ENCODE data around the gene DTNBP1. TPM values are rescaled to one million over a fixed set of nuclear protein-coding genes. Genes with fewer than 3 reads are reported as not detected.
A peak's percentile ranks its signal among the peaks of the same experiment; 100 is the strongest.

DTNBP1 gene
- total and polyA plus RNA-seq, 2 donors (not counting 3 experiments of a cell fraction or from before 2014, with no cell fraction given) = 24.3 to 28.9 TPM

DNA sequence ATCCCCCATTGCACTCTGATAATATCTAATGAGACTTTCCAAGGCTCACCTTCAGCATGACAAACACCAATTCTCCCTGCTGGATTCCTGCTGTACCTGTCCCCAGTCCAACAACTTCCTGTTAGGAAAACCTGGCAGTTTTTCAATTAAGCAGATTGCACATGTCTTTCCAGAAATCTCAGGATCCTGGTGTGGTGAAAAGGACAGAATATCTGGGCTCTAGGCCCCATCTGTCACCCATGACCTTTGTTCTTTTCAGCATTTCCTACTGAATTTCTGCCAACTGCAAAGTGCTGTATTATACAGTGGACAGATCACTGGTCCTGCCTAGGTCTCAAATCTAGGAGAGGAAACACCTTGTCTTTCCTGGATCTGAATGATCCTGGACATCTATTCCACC, 27.7 kb upstream of the DTNBP1 start:
- H3K4me3 ChIP-seq (replicated peaks in 1 of 3; ENCODE audit: insufficient read depth in 1 of 3, low read depth in 1 of 3, low read length in 3 of 3) = no peak overlapping the region
- no peak overlapping the region for H3K9ac ChIP-seq (replicated peaks; ENCODE audit: extremely low read depth, insufficient read depth, low read length)
- intact Hi-C loops (cut with micrococcal nuclease) = loop anchor here (5.0 kb wide), 1 partner anchor 182 kb away; no protein-coding TSS in a partner anchor
- H4K20me1 ChIP-seq (replicated peaks; ENCODE audit: control insufficient read depth, extremely low read depth, insufficient read depth, low read length) = no peaks in the 10 kb centered on the region
- H3K27me3 ChIP-seq (ENCODE audit: control insufficient read depth in 2 of 2, insufficient read depth in 2 of 2, low read length in 2 of 2) = peaks cover under 1 to 2% of the 10 kb centered on the region in 2 experiments
- peaks cover 3% of the 10 kb centered on the region for H3K4me1 ChIP-seq (ENCODE audit: control insufficient read depth, extremely low read depth, insufficient read depth, low read length)
- dilution Hi-C loops (cut with MboI; ENCODE audit: extremely low pct_ligation_motif_present, low sequenced_read_pairs) = no loop called here
- no peaks in the 10 kb centered on the region for H3K79me2 ChIP-seq (ENCODE audit: control insufficient read depth, insufficient read depth, low read length)
- no peaks in the 10 kb centered on the region for H3K9me1 ChIP-seq (replicated peaks; ENCODE audit: control insufficient read depth, extremely low read depth, insufficient read depth, low read length)
- no peaks in the 10 kb centered on the region for H3K36me3 ChIP-seq (ENCODE audit: control insufficient read depth in 2 of 2, extremely low read depth in 1 of 2, insufficient read depth in 2 of 2, low read length in 2 of 2)
- TF ChIP-seq EZH2 (IDR thresholded peaks at IDR 0.05; ENCODE audit: borderline replicate concordance, low read depth, low read length, severe bottlenecking) = no peak
- TF ChIP-seq, protein P1, sequence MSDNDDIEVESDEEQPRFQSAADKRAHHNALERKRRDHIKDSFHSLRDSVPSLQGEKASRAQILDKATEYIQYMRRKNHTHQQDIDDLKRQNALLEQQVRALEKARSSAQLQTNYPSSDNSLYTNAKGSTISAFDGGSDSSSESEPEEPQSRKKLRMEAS (IDR thresholded peaks at IDR 0.05; ENCODE audit: insufficient read depth, insufficient read length) = no peak
- no peaks in the 10 kb centered on the region for H3K9me3 ChIP-seq (replicated peaks; ENCODE audit: control insufficient read depth, insufficient read depth, low read length)
- H3K4me2 ChIP-seq (ENCODE audit: insufficient read depth, low read length) = no peak overlapping the region
- ChIA-PET CTCF (no interaction called here), POLR2A (no interaction called here)
- no TSS peak for BruUV-seq (replicated peaks)
- FAIRE-seq = no peak
- DNase-seq (ENCODE audit: low read depth, low spot score) = peak; percentile 19
- no peak overlapping the region for H3K27ac ChIP-seq (ENCODE audit: insufficient read depth, low read depth, low read length)
- no peak overlapping the region for H2AFZ ChIP-seq (ENCODE audit: low read depth, low read length)

DNA sequence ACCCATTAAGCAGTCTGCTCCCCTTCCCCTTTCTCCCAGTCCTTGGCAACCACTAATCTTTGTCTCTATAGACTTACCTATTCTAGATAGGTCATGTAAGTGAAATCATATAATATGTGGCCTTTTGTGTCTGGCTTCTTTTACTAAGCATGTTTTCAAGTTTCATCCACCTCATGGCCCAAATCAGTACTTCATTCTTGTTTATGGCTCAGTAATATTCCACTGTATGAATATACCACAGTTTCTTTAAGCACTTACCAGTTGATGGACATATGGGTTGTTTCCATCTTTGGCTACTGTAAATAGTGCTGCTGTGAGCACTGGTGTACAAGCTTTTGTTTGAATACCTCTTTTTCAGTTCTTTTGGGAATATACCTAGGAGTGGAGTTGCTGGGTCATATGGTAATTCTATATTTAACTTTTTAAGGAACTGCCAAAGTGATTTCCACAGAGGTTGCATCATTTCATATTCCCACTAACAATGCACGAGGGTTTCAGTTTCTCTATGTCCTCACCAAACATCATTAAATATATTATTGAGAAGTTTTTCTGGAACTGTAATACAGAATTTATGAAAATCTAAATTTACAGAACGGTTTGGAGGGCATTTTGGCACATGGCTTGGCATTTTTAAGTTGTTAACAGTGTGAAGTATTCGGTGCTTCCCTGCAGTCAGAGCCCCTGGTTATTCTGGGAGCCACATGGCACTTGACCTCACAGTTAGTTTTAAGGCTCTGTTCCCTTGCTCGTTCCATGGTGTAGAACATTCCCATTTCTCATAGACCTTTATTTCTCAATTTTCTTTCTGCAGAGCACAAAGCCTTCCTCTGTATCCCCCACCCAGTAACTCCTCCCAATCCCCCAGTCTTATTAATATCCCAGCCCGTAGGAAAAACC, 27.0 kb upstream of the DTNBP1 start:
- no peaks in the 10 kb centered on the region for H3K79me2 ChIP-seq (ENCODE audit: control insufficient read depth, insufficient read depth, low read length)
- H3K4me2 ChIP-seq (ENCODE audit: insufficient read depth, low read length) = no peak overlapping the region
- DNase-seq (ENCODE audit: low read depth, low spot score) = no peak
- no peaks in the 10 kb centered on the region for H3K36me3 ChIP-seq (ENCODE audit: control insufficient read depth in 2 of 2, extremely low read depth in 1 of 2, insufficient read depth in 2 of 2, low read length in 2 of 2)
- no peak overlapping the region for H3K27ac ChIP-seq (ENCODE audit: insufficient read depth, low read depth, low read length)
- no peak overlapping the region for H3K9ac ChIP-seq (replicated peaks; ENCODE audit: extremely low read depth, insufficient read depth, low read length)
- ChIA-PET POLR2A (no interaction called here), CTCF (interaction anchor here (1.3 kb wide), 1 partner anchor 493 kb away, joined by 10 read pairs; no protein-coding TSS in a partner anchor)
- H3K4me3 ChIP-seq (replicated peaks in 1 of 3; ENCODE audit: insufficient read depth in 1 of 3, low read depth in 1 of 3, low read length in 3 of 3) = no peak overlapping the region
- H3K9me1 ChIP-seq (replicated peaks; ENCODE audit: control insufficient read depth, extremely low read depth, insufficient read depth, low read length) = no peaks in the 10 kb centered on the region
- no peak overlapping the region for H2AFZ ChIP-seq (ENCODE audit: low read depth, low read length)
- intact Hi-C loops (cut with micrococcal nuclease) (loop anchor here (5.0 kb wide), 1 partner anchor 182 kb away; no protein-coding TSS in a partner anchor), dilution Hi-C loops (cut with MboI; ENCODE audit: extremely low pct_ligation_motif_present, low sequenced_read_pairs) (no loop called here)
- no peaks in the 10 kb centered on the region for H3K9me3 ChIP-seq (replicated peaks; ENCODE audit: control insufficient read depth, insufficient read depth, low read length)
- H4K20me1 ChIP-seq (replicated peaks; ENCODE audit: control insufficient read depth, extremely low read depth, insufficient read depth, low read length) = no peaks in the 10 kb centered on the region
- FAIRE-seq = no peak
- no peak for TF ChIP-seq GATA2 (IDR thresholded peaks at IDR 0.05; ENCODE audit: insufficient read depth, insufficient read length, low read depth, low read length)
- TF ChIP-seq FOS (IDR thresholded peaks at IDR 0.05; ENCODE audit: borderline replicate concordance, insufficient read depth, low read length) = no peak
- TF ChIP-seq MYC (IDR thresholded peaks at IDR 0.05; ENCODE audit: low read depth, low read length) = no peak
- TF ChIP-seq, protein P2, sequence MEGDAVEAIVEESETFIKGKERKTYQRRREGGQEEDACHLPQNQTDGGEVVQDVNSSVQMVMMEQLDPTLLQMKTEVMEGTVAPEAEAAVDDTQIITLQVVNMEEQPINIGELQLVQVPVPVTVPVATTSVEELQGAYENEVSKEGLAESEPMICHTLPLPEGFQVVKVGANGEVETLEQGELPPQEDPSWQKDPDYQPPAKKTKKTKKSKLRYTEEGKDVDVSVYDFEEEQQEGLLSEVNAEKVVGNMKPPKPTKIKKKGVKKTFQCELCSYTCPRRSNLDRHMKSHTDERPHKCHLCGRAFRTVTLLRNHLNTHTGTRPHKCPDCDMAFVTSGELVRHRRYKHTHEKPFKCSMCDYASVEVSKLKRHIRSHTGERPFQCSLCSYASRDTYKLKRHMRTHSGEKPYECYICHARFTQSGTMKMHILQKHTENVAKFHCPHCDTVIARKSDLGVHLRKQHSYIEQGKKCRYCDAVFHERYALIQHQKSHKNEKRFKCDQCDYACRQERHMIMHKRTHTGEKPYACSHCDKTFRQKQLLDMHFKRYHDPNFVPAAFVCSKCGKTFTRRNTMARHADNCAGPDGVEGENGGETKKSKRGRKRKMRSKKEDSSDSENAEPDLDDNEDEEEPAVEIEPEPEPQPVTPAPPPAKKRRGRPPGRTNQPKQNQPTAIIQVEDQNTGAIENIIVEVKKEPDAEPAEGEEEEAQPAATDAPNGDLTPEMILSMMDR (IDR thresholded peaks at IDR 0.05; ENCODE audit: extremely low read depth in 1 of 2, insufficient read depth in 1 of 2, low read depth in 1 of 2, low read length in 2 of 2) = no peak
- peaks cover 0 to 2% of the 10 kb centered on the region in 2 experiments for H3K27me3 ChIP-seq (ENCODE audit: control insufficient read depth in 2 of 2, insufficient read depth in 2 of 2, low read length in 2 of 2)
- no TSS peak for BruUV-seq (replicated peaks)
- H3K4me1 ChIP-seq (ENCODE audit: control insufficient read depth, extremely low read depth, insufficient read depth, low read length) = peaks cover 3% of the 10 kb centered on the region
